HEK293 (cell line): Measurements from ENCODE around the gene AFF1.

Experiments used
- CTCF ChIA-PET: fragments of 350-600 bp; formaldehyde crosslinking; extraction: SDS; loops from one replicate; lab custom pipeline; 2021; ENCODE audit warnings: antibody characterized with exemption; lab: Yijun Ruan, JAX
- POLR2A ChIA-PET: fragments of 300-600 bp; formaldehyde crosslinking; extraction: SDS; loops from one replicate; lab custom pipeline; 2020; ENCODE audit warnings: antibody characterized with exemption, inconsistent platforms; lab: Yijun Ruan, JAX
- H3K27ac ChIP-seq: fragments of 200-500 bp; sonication (Bioruptor generic); 2 replicates; pipeline ENCODE4 v1.5.1; 2014; ENCODE audit warnings: low read depth, low read length, control low read depth, inconsistent platforms; ENCODE audit errors: extremely low read depth
- H3K36me3 ChIP-seq, 2 experiments: fragments of 200-500 bp in 1 of 2; sonication (Bioruptor generic) in 1 of 2; 1 replicate in 1 of 2; 2 replicates in 1 of 2; pipeline ENCODE4 v1.5.1; 2014 to 2017; ENCODE audit warnings: inconsistent platforms in 2 of 2, low read length in 2 of 2; ENCODE audit not compliant: control insufficient read depth in 2 of 2, insufficient read depth in 1 of 2
- H3K4me1 ChIP-seq: fragments of 200-500 bp; sonication (Bioruptor generic); 2 replicates; pipeline ENCODE4 v1.5.1; 2014; ENCODE audit warnings: mild to moderate bottlenecking, low read length, inconsistent platforms; ENCODE audit not compliant: control insufficient read depth, insufficient read depth
- H3K4me3 ChIP-seq: 2 replicates; pipeline ENCODE4 v1.5.1; 2011; ENCODE audit warnings: low read depth, mild to moderate bottlenecking, control low read depth, low read length, moderate library complexity
- H3K9me3 ChIP-seq: fragments of 200-500 bp; sonication (Bioruptor generic); 2 replicates; pipeline ENCODE4 v1.5.1; 2014; ENCODE audit warnings: low read depth, low read length, inconsistent platforms; ENCODE audit not compliant: control insufficient read depth, insufficient read depth
- KLF8 ChIP-seq: fragments of 450-650 bp; formaldehyde crosslinking; IDR thresholded peaks from 2 replicates; pipeline ENCODE4 v1.5.1; 2016; ENCODE audit warnings: missing biosample characterization, missing genetic modification characterization
- SALL2 ChIP-seq: fragments of 450-650 bp; formaldehyde crosslinking; IDR thresholded peaks from 2 replicates; pipeline ENCODE4 v1.5.0; 2017; ENCODE audit warnings: missing biosample characterization, mild to moderate bottlenecking, missing genetic modification characterization, borderline replicate concordance
- ZBTB20 ChIP-seq: fragments of 450-650 bp; formaldehyde crosslinking; IDR thresholded peaks from 2 replicates; pipeline ENCODE4 v1.5.1; 2016; ENCODE audit warnings: missing biosample characterization, missing genetic modification characterization
- ZEB2 ChIP-seq: fragments of 450-650 bp; formaldehyde crosslinking; IDR thresholded peaks from 2 replicates; pipeline ENCODE4 v1.5.1; 2016; ENCODE audit warnings: missing biosample characterization, missing genetic modification characterization
- ZNF133 ChIP-seq: fragments of 450-650 bp; formaldehyde crosslinking; IDR thresholded peaks from 2 replicates; pipeline ENCODE4 v1.5.1; 2016; ENCODE audit warnings: missing biosample characterization, missing genetic modification characterization
- ZNF211 ChIP-seq: fragments of 450-650 bp; formaldehyde crosslinking; IDR thresholded peaks from 2 replicates; pipeline ENCODE4 v1.5.1; 2016; ENCODE audit warnings: low read depth, missing biosample characterization, missing genetic modification characterization
- ZNF266 ChIP-seq: fragments of 450-650 bp; formaldehyde crosslinking; IDR thresholded peaks from 2 replicates; pipeline ENCODE4 v1.5.1; 2016; ENCODE audit warnings: missing biosample characterization, missing genetic modification characterization, low read depth
- ZNF354C ChIP-seq: fragments of 450-650 bp; formaldehyde crosslinking; IDR thresholded peaks from 2 replicates; pipeline ENCODE4 v1.5.1; 2016; ENCODE audit warnings: missing biosample characterization, missing genetic modification characterization, low read depth, borderline replicate concordance
- ZNF548 ChIP-seq: fragments of 450-650 bp; formaldehyde crosslinking; IDR thresholded peaks from 2 replicates; pipeline ENCODE4 v1.5.1; 2016; ENCODE audit warnings: missing biosample characterization, missing genetic modification characterization
- ZNF560 ChIP-seq: fragments of 450-650 bp; formaldehyde crosslinking; IDR thresholded peaks from 2 replicates; pipeline ENCODE4 v1.5.1; 2017; ENCODE audit warnings: missing biosample characterization, missing genetic modification characterization, borderline replicate concordance
- ZNF621 ChIP-seq: fragments of 450-650 bp; formaldehyde crosslinking; IDR thresholded peaks from 2 replicates; pipeline ENCODE4 v1.5.1; 2017; ENCODE audit warnings: missing biosample characterization, missing genetic modification characterization
- TF ChIP-seq, protein P1 (sequence below): sonication (generic); formaldehyde crosslinking; IDR thresholded peaks from 2 replicates; pipeline ENCODE4 v1.8.1; 2022; ENCODE audit warnings: mild to moderate bottlenecking, moderate library complexity, missing genetic modification reagents
- TF ChIP-seq, protein P2 (sequence below): fragments of 450-650 bp; formaldehyde crosslinking; conservative IDR thresholded peaks from 2 replicates; pipeline ENCODE4 v1.5.1; 2016; ENCODE audit warnings: low read depth, missing biosample characterization, missing genetic modification characterization
- TF ChIP-seq, protein P3 (sequence below): fragments of 450-650 bp; formaldehyde crosslinking; IDR thresholded peaks from 2 replicates; pipeline ENCODE4 v1.5.1; 2016; ENCODE audit warnings: missing biosample characterization, missing genetic modification characterization
- TF ChIP-seq, protein P4 (sequence below): fragments of 450-650 bp; formaldehyde crosslinking; IDR thresholded peaks from 2 replicates; pipeline ENCODE4 v1.5.1; 2016; ENCODE audit warnings: missing biosample characterization, missing genetic modification characterization, borderline replicate concordance
- TF ChIP-seq, protein P5 (sequence below): fragments of 450-650 bp; formaldehyde crosslinking; IDR thresholded peaks from 2 replicates; pipeline ENCODE4 v1.5.0; 2017; ENCODE audit warnings: missing biosample characterization, missing genetic modification characterization, borderline replicate concordance
- TF ChIP-seq, protein P6 (sequence below): fragments of 450-650 bp; formaldehyde crosslinking; IDR thresholded peaks from 2 replicates; pipeline ENCODE4 v1.5.1; 2017; ENCODE audit warnings: missing biosample characterization, missing genetic modification characterization
- TF ChIP-seq, protein P7 (sequence below): fragments of 450-650 bp; formaldehyde crosslinking; IDR thresholded peaks from 2 replicates; pipeline ENCODE4 v1.5.1; 2016; ENCODE audit warnings: missing biosample characterization, missing genetic modification characterization, low read depth

AFF1 gene

DNA sequence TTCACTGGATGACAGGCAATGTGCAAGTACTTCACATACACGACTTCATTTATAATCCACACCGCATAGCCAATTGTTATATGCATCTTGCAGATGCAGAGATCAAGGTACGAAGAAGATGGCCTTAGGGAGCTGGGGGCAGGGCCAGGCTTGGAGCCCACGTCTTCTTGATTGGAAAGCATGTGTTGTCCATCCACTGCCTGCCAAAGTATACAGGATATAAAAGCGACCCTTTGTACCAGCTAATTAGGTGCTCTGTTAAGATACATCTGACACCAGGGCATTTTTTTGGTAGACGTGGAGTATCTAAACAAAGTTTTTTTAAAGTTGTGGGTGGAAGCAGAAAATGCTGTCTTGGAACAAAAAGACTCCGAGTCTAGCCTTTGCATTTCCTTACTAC is 44.0 kb upstream of the AFF1 start:
- Histone ChIP-seq H3K9me3 (no peaks in the 10 kb centered on the region), H3K27ac (no peak overlapping the region), H3K4me1 (no peaks in the 10 kb centered on the region), H3K36me3 (no peaks in the 10 kb centered on the region), H3K4me3 (no peak overlapping the region)
- TF ChIP-seq, protein P1, sequence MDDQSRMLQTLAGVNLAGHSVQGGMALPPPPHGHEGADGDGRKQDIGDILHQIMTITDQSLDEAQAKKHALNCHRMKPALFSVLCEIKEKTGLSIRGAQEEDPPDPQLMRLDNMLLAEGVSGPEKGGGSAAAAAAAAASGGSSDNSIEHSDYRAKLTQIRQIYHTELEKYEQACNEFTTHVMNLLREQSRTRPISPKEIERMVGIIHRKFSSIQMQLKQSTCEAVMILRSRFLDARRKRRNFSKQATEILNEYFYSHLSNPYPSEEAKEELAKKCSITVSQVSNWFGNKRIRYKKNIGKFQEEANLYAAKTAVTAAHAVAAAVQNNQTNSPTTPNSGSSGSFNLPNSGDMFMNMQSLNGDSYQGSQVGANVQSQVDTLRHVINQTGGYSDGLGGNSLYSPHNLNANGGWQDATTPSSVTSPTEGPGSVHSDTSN (CRISPR knock-in tag), result no peak
- ChIA-PET CTCF (interaction anchor here (0.6 to 3.1 kb wide), 3 partner anchors 368 to 590 kb away, joined by 3 to 24 read pairs (median 3); no protein-coding TSS in a partner anchor), POLR2A (no interaction called here)

DNA sequence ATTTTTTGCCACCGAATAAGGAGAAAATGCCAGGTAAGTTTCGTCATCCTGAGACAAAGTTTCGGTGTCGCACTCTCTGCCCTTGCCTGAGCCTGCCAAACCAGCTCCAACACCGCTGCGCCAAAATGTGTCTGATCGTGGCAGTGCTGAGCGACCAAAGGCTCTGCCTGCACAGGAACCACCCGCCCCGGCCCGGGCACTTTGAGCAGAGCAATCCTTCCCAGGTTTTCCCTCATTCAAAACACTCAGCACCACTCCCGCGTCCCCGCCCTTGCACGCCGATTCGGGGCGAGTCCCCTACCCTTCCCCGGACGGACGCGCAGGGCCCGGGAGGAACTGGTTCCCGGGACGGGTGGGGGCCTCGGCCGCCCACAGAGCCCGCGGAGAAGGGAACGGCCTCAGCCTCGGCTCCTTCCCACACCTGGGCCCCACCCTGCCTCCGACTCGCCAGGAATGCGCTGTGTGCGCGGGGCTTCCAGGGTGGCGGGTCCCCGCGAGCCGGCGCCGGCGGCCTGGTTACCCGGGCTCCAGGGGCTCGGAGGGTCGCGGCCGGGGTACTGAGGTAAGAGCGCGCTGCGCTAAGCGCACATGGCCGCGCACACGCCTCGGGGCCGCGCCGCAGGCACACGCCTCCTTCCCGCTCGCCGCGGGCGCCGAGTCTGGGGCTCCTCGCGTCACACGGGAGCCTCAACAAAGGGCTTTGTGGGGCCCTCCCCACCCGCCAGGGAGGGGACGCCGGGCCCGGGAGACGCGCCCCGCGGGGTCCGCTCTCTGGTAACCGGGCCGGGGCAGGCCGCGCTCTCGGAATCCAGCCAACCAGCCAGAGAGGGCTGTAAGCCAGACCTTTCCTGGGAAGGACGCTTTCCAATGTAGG is 42.8 kb upstream of the AFF1 start, which contains the start of gene C4orf36:
C4orf36 (minus strand) TSS at position 661 of the 874 bp plus-strand sequence. CDS start 902 bp downstream, outside the sequence.
- H3K27ac ChIP-seq, result peak within 1 kb of the TSS; percentile 91
- H3K9me3 ChIP-seq, result no peaks in the 10 kb centered on the region
- CTCF ChIA-PET, result interaction anchor here (0.7 to 3.6 kb wide), 5 partner anchors 297 to 1664 kb away, joined by 3 to 29 read pairs (median 3); partner anchors contain the start of gene PTPN13
- H3K4me3 ChIP-seq, result peak within 1 kb of the TSS; percentile 58
- POLR2A ChIA-PET, result interaction anchor here (0.6 kb wide), 1 partner anchor 173 kb away, joined by 3 read pairs; no protein-coding TSS in a partner anchor
- H3K36me3 ChIP-seq, result no peaks in the 10 kb centered on the region
- H3K4me1 ChIP-seq, result no peaks in the 10 kb centered on the region
- peak; percentile 93; the same call in 1 of the 2 replicates for TF ChIP-seq KLF8 (tag by site-specific recombination)
- TF ChIP-seq, protein P2, sequence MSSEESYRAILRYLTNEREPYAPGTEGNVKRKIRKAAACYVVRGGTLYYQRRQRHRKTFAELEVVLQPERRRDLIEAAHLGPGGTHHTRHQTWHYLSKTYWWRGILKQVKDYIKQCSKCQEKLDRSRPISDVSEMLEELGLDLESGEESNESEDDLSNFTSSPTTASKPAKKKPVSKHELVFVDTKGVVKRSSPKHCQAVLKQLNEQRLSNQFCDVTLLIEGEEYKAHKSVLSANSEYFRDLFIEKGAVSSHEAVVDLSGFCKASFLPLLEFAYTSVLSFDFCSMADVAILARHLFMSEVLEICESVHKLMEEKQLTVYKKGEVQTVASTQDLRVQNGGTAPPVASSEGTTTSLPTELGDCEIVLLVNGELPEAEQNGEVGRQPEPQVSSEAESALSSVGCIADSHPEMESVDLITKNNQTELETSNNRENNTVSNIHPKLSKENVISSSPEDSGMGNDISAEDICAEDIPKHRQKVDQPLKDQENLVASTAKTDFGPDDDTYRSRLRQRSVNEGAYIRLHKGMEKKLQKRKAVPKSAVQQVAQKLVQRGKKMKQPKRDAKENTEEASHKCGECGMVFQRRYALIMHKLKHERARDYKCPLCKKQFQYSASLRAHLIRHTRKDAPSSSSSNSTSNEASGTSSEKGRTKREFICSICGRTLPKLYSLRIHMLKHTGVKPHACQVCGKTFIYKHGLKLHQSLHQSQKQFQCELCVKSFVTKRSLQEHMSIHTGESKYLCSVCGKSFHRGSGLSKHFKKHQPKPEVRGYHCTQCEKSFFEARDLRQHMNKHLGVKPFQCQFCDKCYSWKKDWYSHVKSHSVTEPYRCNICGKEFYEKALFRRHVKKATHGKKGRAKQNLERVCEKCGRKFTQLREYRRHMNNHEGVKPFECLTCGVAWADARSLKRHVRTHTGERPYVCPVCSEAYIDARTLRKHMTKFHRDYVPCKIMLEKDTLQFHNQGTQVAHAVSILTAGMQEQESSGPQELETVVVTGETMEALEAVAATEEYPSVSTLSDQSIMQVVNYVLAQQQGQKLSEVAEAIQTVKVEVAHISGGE (tag by site-specific recombination), result peak; percentile 83
- TF ChIP-seq, protein P3, sequence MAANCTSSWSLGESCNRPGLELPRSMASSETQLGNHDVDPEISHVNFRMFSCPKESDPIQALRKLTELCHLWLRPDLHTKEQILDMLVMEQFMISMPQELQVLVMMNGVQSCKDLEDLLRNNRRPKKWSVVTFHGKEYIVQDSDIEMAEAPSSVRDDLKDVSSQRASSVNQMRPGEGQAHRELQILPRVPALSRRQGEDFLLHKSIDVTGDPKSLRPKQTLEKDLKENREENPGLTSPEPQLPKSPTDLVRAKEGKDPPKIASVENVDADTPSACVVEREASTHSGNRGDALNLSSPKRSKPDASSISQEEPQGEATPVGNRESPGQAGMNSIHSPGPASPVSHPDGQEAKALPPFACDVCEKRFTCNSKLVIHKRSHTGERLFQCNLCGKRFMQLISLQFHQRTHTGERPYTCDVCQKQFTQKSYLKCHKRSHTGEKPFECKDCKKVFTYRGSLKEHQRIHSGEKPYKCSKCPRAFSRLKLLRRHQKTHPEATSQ (tag by site-specific recombination), result no peak
- TF ChIP-seq, protein P4, sequence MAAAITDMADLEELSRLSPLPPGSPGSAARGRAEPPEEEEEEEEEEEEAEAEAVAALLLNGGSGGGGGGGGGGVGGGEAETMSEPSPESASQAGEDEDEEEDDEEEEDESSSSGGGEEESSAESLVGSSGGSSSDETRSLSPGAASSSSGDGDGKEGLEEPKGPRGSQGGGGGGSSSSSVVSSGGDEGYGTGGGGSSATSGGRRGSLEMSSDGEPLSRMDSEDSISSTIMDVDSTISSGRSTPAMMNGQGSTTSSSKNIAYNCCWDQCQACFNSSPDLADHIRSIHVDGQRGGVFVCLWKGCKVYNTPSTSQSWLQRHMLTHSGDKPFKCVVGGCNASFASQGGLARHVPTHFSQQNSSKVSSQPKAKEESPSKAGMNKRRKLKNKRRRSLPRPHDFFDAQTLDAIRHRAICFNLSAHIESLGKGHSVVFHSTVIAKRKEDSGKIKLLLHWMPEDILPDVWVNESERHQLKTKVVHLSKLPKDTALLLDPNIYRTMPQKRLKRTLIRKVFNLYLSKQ (tag by site-specific recombination), result no peak
- TF ChIP-seq ZNF211 (tag by site-specific recombination), result no peak
- TF ChIP-seq, protein P5, sequence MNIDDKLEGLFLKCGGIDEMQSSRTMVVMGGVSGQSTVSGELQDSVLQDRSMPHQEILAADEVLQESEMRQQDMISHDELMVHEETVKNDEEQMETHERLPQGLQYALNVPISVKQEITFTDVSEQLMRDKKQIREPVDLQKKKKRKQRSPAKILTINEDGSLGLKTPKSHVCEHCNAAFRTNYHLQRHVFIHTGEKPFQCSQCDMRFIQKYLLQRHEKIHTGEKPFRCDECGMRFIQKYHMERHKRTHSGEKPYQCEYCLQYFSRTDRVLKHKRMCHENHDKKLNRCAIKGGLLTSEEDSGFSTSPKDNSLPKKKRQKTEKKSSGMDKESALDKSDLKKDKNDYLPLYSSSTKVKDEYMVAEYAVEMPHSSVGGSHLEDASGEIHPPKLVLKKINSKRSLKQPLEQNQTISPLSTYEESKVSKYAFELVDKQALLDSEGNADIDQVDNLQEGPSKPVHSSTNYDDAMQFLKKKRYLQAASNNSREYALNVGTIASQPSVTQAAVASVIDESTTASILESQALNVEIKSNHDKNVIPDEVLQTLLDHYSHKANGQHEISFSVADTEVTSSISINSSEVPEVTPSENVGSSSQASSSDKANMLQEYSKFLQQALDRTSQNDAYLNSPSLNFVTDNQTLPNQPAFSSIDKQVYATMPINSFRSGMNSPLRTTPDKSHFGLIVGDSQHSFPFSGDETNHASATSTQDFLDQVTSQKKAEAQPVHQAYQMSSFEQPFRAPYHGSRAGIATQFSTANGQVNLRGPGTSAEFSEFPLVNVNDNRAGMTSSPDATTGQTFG (tag by site-specific recombination), result no peak
- no peak for TF ChIP-seq ZNF548 (tag by site-specific recombination)
- TF ChIP-seq, protein P6, sequence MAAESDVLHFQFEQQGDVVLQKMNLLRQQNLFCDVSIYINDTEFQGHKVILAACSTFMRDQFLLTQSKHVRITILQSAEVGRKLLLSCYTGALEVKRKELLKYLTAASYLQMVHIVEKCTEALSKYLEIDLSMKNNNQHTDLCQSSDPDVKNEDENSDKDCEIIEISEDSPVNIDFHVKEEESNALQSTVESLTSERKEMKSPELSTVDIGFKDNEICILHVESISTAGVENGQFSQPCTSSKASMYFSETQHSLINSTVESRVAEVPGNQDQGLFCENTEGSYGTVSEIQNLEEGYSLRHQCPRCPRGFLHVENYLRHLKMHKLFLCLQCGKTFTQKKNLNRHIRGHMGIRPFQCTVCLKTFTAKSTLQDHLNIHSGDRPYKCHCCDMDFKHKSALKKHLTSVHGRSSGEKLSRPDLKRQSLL (tag by site-specific recombination), result no peak
- no peak for TF ChIP-seq ZNF354C (tag by site-specific recombination)
- no peak for TF ChIP-seq ZNF621 (tag by site-specific recombination)
- no peak for TF ChIP-seq SALL2 (tag by site-specific recombination)
- TF ChIP-seq ZNF133, result no peak
- TF ChIP-seq, protein P7, sequence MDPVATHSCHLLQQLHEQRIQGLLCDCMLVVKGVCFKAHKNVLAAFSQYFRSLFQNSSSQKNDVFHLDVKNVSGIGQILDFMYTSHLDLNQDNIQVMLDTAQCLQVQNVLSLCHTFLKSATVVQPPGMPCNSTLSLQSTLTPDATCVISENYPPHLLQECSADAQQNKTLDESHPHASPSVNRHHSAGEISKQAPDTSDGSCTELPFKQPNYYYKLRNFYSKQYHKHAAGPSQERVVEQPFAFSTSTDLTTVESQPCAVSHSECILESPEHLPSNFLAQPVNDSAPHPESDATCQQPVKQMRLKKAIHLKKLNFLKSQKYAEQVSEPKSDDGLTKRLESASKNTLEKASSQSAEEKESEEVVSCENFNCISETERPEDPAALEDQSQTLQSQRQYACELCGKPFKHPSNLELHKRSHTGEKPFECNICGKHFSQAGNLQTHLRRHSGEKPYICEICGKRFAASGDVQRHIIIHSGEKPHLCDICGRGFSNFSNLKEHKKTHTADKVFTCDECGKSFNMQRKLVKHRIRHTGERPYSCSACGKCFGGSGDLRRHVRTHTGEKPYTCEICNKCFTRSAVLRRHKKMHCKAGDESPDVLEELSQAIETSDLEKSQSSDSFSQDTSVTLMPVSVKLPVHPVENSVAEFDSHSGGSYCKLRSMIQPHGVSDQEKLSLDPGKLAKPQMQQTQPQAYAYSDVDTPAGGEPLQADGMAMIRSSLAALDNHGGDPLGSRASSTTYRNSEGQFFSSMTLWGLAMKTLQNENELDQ (tag by site-specific recombination), result no peak
- peak; percentile 99 for TF ChIP-seq ZBTB20 (tag by site-specific recombination)
- TF ChIP-seq ZNF266, result no peak
- no peak for TF ChIP-seq ZNF560 (tag by site-specific recombination)
- TF ChIP-seq ZEB2, result peak; percentile 72
